ENCODE data around the gene SFRP4. TPM values are rescaled to one million over a fixed set of nuclear protein-coding genes. Genes with fewer than 3 reads are reported as not detected.

Gene SFRP4
- total and polyA plus RNA-seq, 4 donors, result under 0.01 to 0.28 (median 0.19) TPM

- H3K27me3 ChIP-seq (ENCODE audit: control insufficient read depth in 4 of 4, insufficient read depth in 4 of 4, low read length in 3 of 4), result no peaks in the 10 kb centered on the region
- WGBS, result 24% methylated on average over 6 of the region's 6 CpGs
- H3K9ac ChIP-seq (ENCODE audit: low read depth in 1 of 2, low read length in 2 of 2), result no peak overlapping the region
- no peak for DNase-seq (ENCODE audit: low spot score)
- H3K9me3 ChIP-seq (ENCODE audit: control insufficient read depth in 4 of 4, low read length in 3 of 4), result no peaks in the 10 kb centered on the region
- no peaks in the 10 kb centered on the region for H3K36me3 ChIP-seq (ENCODE audit: control insufficient read depth in 4 of 4, insufficient read depth in 3 of 4, low read depth in 1 of 4, low read length in 3 of 4)
- TF ChIP-seq NR2F2 (IDR thresholded peaks at IDR 0.05), result no peak
- TF ChIP-seq RXRA (IDR thresholded peaks at IDR 0.05), result no peak
- TF ChIP-seq TAF1 (conservative IDR thresholded peaks at IDR 0.05), result no peak
- no peak for TF ChIP-seq FOXA1 (IDR thresholded peaks at IDR 0.05)
- peak; percentile 86 to 89 for TF ChIP-seq RAD21 (IDR thresholded peaks at IDR 0.05)
- no peak for TF ChIP-seq HNF4A (conservative IDR thresholded peaks at IDR 0.05)
- peak; percentile 53 for TF ChIP-seq CTCF (IDR thresholded peaks at IDR 0.05; ENCODE audit: low read depth, low read length, missing input control)
- TF ChIP-seq GABPA (IDR thresholded peaks at IDR 0.05 in 1 of 2, conservative IDR thresholded peaks at IDR 0.05 in 1 of 2), result no peak
- no peak overlapping the region for H3K4me3 ChIP-seq (ENCODE audit: low read depth in 1 of 3, low read length in 3 of 3)
- no peak overlapping the region for H3K27ac ChIP-seq (ENCODE audit: low read depth in 1 of 2, low read length in 2 of 2)
- H3K4me1 ChIP-seq (ENCODE audit: control insufficient read depth in 4 of 4, insufficient read depth in 4 of 4, low read length in 3 of 4), result peaks cover 3 to 11% (median 7%) of the 10 kb centered on the region in 4 donors
Measured at GRCh38 chr7:37901236-37901827, 15.3 kb downstream of the SFRP4 start.

- no peaks in the 10 kb centered on the region for H3K9me3 ChIP-seq (ENCODE audit: control insufficient read depth in 4 of 4, low read length in 3 of 4)
- H3K36me3 ChIP-seq (ENCODE audit: control insufficient read depth in 4 of 4, insufficient read depth in 3 of 4, low read depth in 1 of 4, low read length in 3 of 4), result no peaks in the 10 kb centered on the region
- no peaks in the 10 kb centered on the region for H3K27me3 ChIP-seq (ENCODE audit: control insufficient read depth in 4 of 4, insufficient read depth in 4 of 4, low read length in 3 of 4)
- WGBS, result 69% methylated on average over 3 of the region's 3 CpGs
- no peak overlapping the region for H3K27ac ChIP-seq (ENCODE audit: low read depth in 1 of 2, low read length in 2 of 2)
- H3K4me3 ChIP-seq (ENCODE audit: low read depth in 1 of 3, low read length in 3 of 3), result no peak overlapping the region
- DNase-seq (ENCODE audit: low spot score), result no peak
- TF ChIP-seq RAD21 (IDR thresholded peaks at IDR 0.05) (no peak), ATF3 (IDR thresholded peaks at IDR 0.05) (no peak), TAF1 (conservative IDR thresholded peaks at IDR 0.05) (no peak), NR2F2 (IDR thresholded peaks at IDR 0.05) (no peak), JUND (IDR thresholded peaks at IDR 0.05) (no peak), RXRA (IDR thresholded peaks at IDR 0.05) (no peak), FOXA2 (IDR thresholded peaks at IDR 0.05) (no peak), YY1 (IDR thresholded peaks at IDR 0.05) (no peak), HNF4A (conservative IDR thresholded peaks at IDR 0.05) (no peak), REST (IDR thresholded peaks at IDR 0.05) (no peak), SP1 (IDR thresholded peaks at IDR 0.05) (no peak), FOXA1 (IDR thresholded peaks at IDR 0.05) (no peak)
- H3K4me1 ChIP-seq (ENCODE audit: control insufficient read depth in 4 of 4, insufficient read depth in 4 of 4, low read length in 3 of 4), result peaks cover 3 to 11% (median 7%) of the 10 kb centered on the region in 4 donors
- H3K9ac ChIP-seq (ENCODE audit: low read depth in 1 of 2, low read length in 2 of 2), result no peak overlapping the region
Measured at GRCh38 chr7:37899712-37900247, 16.8 kb downstream of the SFRP4 start.

Data from liver (tissue), 9 donors.